HepG2 (cell line): Measurements from ENCODE around the gene ZDHHC21. TPM values are rescaled to one million over a fixed set of nuclear protein-coding genes. Genes with fewer than 3 reads are reported as not detected.

ENCODE experiments used
- ATAC-seq: fragments of 200-7000 bp; cut with Tn5 transposase; 3 replicates; pipeline ENCODE4 v1.9.1; 2020; ENCODE audit warnings: mild to moderate bottlenecking, moderate library complexity
- BruUV-seq: library from RNA; stranded (reverse); fragments of 400-500 nt; replicated peaks from 2 replicates; lab custom pipeline; 2021; lab: Mats Ljungman, UMichigan
- CTCF ChIA-PET: fragments of 300-600 bp; formaldehyde crosslinking; extraction: SDS; loops from one replicate; lab custom pipeline; 2021; ENCODE audit warnings: low total read pairs, inconsistent platforms, low intra/inter-chr PET ratio; lab: Yijun Ruan, JAX
- POLR2A ChIA-PET: fragments of 350-600 bp; sonication (Branson Sonifier 250); formaldehyde crosslinking; loops from one replicate; lab custom pipeline; 2020; ENCODE audit warnings: antibody characterized with exemption, inconsistent platforms; lab: Yijun Ruan, JAX
- DNase-seq: peaks from one replicate; pipeline ENCODE4 v3.0.0-alpha.2; 2015; ENCODE audit warnings: low spot score
- FAIRE-seq: peaks from 3 replicates; lab custom pipeline; 2011; peaks lifted over from hg19 to GRCh38; lab: Jason Lieb, UNC
- H2AFZ ChIP-seq: one replicate; pipeline ENCODE4 v1.6.1; 2011; ENCODE audit warnings: low read length, inconsistent platforms
- H3K27ac ChIP-seq: fragments of 300-600 bp; 3 replicates; pipeline ENCODE4 v1.8.0; 2011; ENCODE audit warnings: mixed run types, mild to moderate bottlenecking, mixed read lengths, low read length, inconsistent platforms; ENCODE audit not compliant: insufficient read depth; ENCODE audit errors: extremely low read length
- H3K27me3 ChIP-seq, 2 experiments: fragments of 200-600 bp in 1 of 2; 2 replicates in 1 of 2; 3 replicates in 1 of 2; pipeline versions ENCODE4 v1.6.0 to v1.8.0; 2011; ENCODE audit warnings: low read length in 2 of 2, mild to moderate bottlenecking in 2 of 2, moderate library complexity in 2 of 2, inconsistent platforms in 1 of 2; ENCODE audit not compliant: insufficient read depth in 2 of 2, control insufficient read depth in 1 of 2
- H3K36me3 ChIP-seq, 2 experiments: fragments of 200-600 bp in 1 of 2; replicated peaks in 1 of 2; 2 replicates in 1 of 2; 3 replicates in 1 of 2; pipeline versions ENCODE4 v1.5.1 to v1.8.0; 2011; ENCODE audit warnings: low read length in 2 of 2, inconsistent platforms in 1 of 2; ENCODE audit not compliant: insufficient read depth in 2 of 2, control insufficient read depth in 1 of 2
- H3K4me1 ChIP-seq: 2 replicates; pipeline ENCODE4 v1.5.1; 2012; ENCODE audit warnings: low read length, inconsistent platforms; ENCODE audit not compliant: insufficient read depth
- H3K4me2 ChIP-seq: 2 replicates; pipeline ENCODE4 v1.6.0; 2011; ENCODE audit warnings: low read depth, low read length, inconsistent platforms
- H3K4me3 ChIP-seq, 3 experiments: fragments of 200-600 bp in 1 of 3; sonication (generic), shearing (Covaris generic) in 1 of 3; replicated peaks in 1 of 3; 2 replicates each; pipeline ENCODE4 v1.5.1; 2011 to 2016; ENCODE audit warnings: low read length in 3 of 3, inconsistent platforms in 2 of 3, low read depth in 2 of 3, mild to moderate bottlenecking in 2 of 3, control low read depth in 1 of 3, mixed read lengths in 1 of 3; ENCODE audit not compliant: insufficient read depth in 1 of 3
- H3K79me2 ChIP-seq: one replicate; pipeline ENCODE4 v1.6.1; 2011; ENCODE audit warnings: low read length, inconsistent platforms; ENCODE audit not compliant: insufficient read depth
- H3K9ac ChIP-seq: 2 replicates; pipeline ENCODE4 v1.6.0; 2011; ENCODE audit warnings: mild to moderate bottlenecking, low read depth, low read length, inconsistent platforms; ENCODE audit not compliant: insufficient read depth
- H3K9me3 ChIP-seq: 2 replicates; pipeline ENCODE4 v1.5.1; 2012; ENCODE audit warnings: mild to moderate bottlenecking, low read length
- H4K20me1 ChIP-seq: 2 replicates; pipeline ENCODE4 v1.6.0; 2011; ENCODE audit warnings: inconsistent platforms, mild to moderate bottlenecking, low read length, moderate library complexity; ENCODE audit not compliant: insufficient read depth
- CEBPG ChIP-seq: IDR thresholded peaks from 2 replicates; pipeline ENCODE4 v1.6.1; 2016
- DNMT3B ChIP-seq: conservative IDR thresholded peaks from 2 replicates; pipeline ENCODE4 v1.6.1; 2016; ENCODE audit warnings: missing biosample characterization, control low read depth
- FOXC1 ChIP-seq: sonication (generic); formaldehyde crosslinking; IDR thresholded peaks from 2 replicates; pipeline ENCODE4 v1.8.0; 2022; ENCODE audit warnings: mild to moderate bottlenecking, missing genetic modification reagents, borderline replicate concordance
- GFI1 ChIP-seq: sonication (generic); formaldehyde crosslinking; IDR thresholded peaks from 2 replicates; pipeline ENCODE4 v1.5.0; 2020; ENCODE audit warnings: missing genetic modification reagents, mild to moderate bottlenecking, borderline replicate concordance
- NCOA1 ChIP-seq: sonication (generic); formaldehyde crosslinking; IDR thresholded peaks from 2 replicates; pipeline ENCODE4 v1.9.0; 2021; ENCODE audit warnings: missing genetic modification reagents
- POLR2AphosphoS5 ChIP-seq: IDR thresholded peaks from 2 replicates; pipeline ENCODE4 v1.6.1; 2012; ENCODE audit warnings: low read depth, low read length
- SCMH1 ChIP-seq: sonication (generic); formaldehyde crosslinking; IDR thresholded peaks from 2 replicates; pipeline ENCODE4 v1.9.0; 2021; ENCODE audit warnings: missing genetic modification reagents, mild to moderate bottlenecking, borderline replicate concordance
- SIX1 ChIP-seq: sonication (generic); formaldehyde crosslinking; IDR thresholded peaks from 2 replicates; pipeline ENCODE4 v1.4.0; 2020; ENCODE audit warnings: missing genetic modification reagents, borderline replicate concordance
- SRSF4 ChIP-seq: fragments of 200-400 bp; formaldehyde crosslinking; IDR thresholded peaks from one replicate; pipeline ENCODE4 v1.6.1; 2018; ENCODE audit warnings: mild to moderate bottlenecking, low read depth, low read length, moderate library complexity; ENCODE audit not compliant: poor library complexity, severe bottlenecking
- SYNCRIP ChIP-seq: fragments of 200-400 bp; formaldehyde crosslinking; IDR thresholded peaks from 2 replicates; pipeline ENCODE4 v1.6.1; 2018; ENCODE audit warnings: mild to moderate bottlenecking, low read depth, low read length; ENCODE audit not compliant: insufficient read depth
- ZBTB7B ChIP-seq: sonication (generic); formaldehyde crosslinking; IDR thresholded peaks from 2 replicates; pipeline ENCODE4 v1.4.0; 2020; ENCODE audit warnings: missing genetic modification reagents
- ZC3H4 ChIP-seq: sonication (generic); formaldehyde crosslinking; IDR thresholded peaks from 2 replicates; pipeline ENCODE4 v1.4.0; 2020; ENCODE audit warnings: missing genetic modification reagents, borderline replicate concordance
- ZNF101 ChIP-seq: sonication (generic); formaldehyde crosslinking; IDR thresholded peaks from 2 replicates; pipeline ENCODE4 v1.4.0; 2020; ENCODE audit warnings: mild to moderate bottlenecking, low read depth, missing genetic modification reagents, borderline replicate concordance
- ZNF570 ChIP-seq: sonication (generic); formaldehyde crosslinking; IDR thresholded peaks from 2 replicates; pipeline ENCODE4 v1.4.0; 2020; ENCODE audit warnings: mild to moderate bottlenecking, missing genetic modification reagents, borderline replicate concordance
- WGBS: methylation state at CpG from one replicate; pipeline ENCODE4 v1.1.6; 2017; ENCODE audit warnings: low lambda C conversion rate; 5-methylcytosine and 5-hydroxymethylcytosine counted together
- in situ Hi-C: cut with HindIII; loops from 2 replicates; pipeline ENCODE4 v1.10.0; 2017; ENCODE audit warnings: low pct_unique_long_range_greater_than_20kb; ENCODE audit not compliant: extremely low pct_ligation_motif_present
- intact Hi-C: fragments of 100-400 bp; cut with micrococcal nuclease; formaldehyde crosslinking; loops from one replicate; pipeline ENCODE4 v1.10.0; 2022; ENCODE audit not compliant: unreplicated experiment
- polyA plus RNA-seq, 8 experiments: library from polyadenylated mRNA; depleted of rRNA in 3 of 8; stranded (reverse) in 7 of 8; unstranded in 1 of 8; fragments of >200 nt; fragmentation: Illumina TruSeq in 4 of 8; extraction: Trizol in 4 of 8; gene quantifications; 2 replicates each; pipeline versions ENCODE4 v1.2.1 to v1.2.3, GENCODE V29; 2011 to 2016; ENCODE audit warnings: low read depth in 4 of 8, missing spikeins in 1 of 8, mixed read lengths in 1 of 8; ENCODE audit not compliant: insufficient read depth in 1 of 8
- total RNA-seq, 5 experiments: library from RNA; depleted of rRNA; stranded (reverse); fragments of >200 nt; fragmentation: Illumina TruSeq; extraction: Trizol; gene quantifications; 2 replicates each; pipeline ENCODE4 v1.2.3, GENCODE V29; 2016; ENCODE audit warnings: low read depth in 1 of 5
- TF ChIP-seq, protein P1 (sequence below): sonication (generic); formaldehyde crosslinking; conservative IDR thresholded peaks from 2 replicates; pipeline ENCODE4 v1.4.0; 2020; ENCODE audit warnings: mild to moderate bottlenecking, missing genetic modification reagents, moderate library complexity
- TF ChIP-seq, protein P2 (sequence below): sonication (generic); formaldehyde crosslinking; IDR thresholded peaks from 2 replicates; pipeline ENCODE4 v1.4.0; 2020; ENCODE audit warnings: missing genetic modification reagents
- TF ChIP-seq, protein P3 (sequence below): sonication (generic); formaldehyde crosslinking; IDR thresholded peaks from 2 replicates; pipeline ENCODE4 v1.4.0; 2020; ENCODE audit warnings: mild to moderate bottlenecking, missing genetic modification reagents

Gene ZDHHC21
- total and polyA plus RNA-seq, 2 of the 13 experiments (the other 11 are each of a cell fraction or from before 2014, with no cell fraction given): 2.4 to 3.7 TPM

DNA sequence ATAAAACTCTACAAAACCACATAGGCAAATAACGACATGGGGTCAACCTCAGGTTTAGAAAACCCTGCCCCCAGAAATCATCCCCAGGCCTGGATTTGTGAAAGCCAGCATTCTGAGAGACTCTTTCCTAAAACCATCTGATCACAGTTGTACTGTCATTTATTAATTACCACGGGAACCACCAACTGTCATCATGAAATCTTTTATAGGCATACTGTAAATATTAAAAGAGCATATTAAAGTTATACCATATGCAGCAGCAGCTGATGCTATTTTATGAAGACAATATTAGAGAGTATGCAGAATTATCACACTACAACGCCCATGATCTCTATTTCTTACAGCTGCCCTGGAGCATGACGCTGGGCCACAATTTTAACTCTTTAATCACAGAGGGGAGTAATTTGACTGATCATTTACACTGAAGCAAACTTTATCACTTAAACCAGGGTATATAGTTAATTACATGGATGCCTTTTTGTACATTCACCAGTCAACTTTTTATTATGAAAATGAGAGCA, 9.0 kb upstream of the ZDHHC21 start:
- CTCF ChIA-PET: no interaction called here
- H3K27ac ChIP-seq: no peak overlapping the region
- no peaks in the 10 kb centered on the region for H4K20me1 ChIP-seq
- no peak overlapping the region for H3K4me2 ChIP-seq
- no peaks in the 10 kb centered on the region for H3K36me3 ChIP-seq
- no peaks in the 10 kb centered on the region for H3K4me1 ChIP-seq
- ATAC-seq (no peak), FAIRE-seq (no peak), DNase-seq (no peak)
- BruUV-seq: no TSS peak
- no peak overlapping the region for H2AFZ ChIP-seq
- no peak overlapping the region for H3K9ac ChIP-seq
- H3K79me2 ChIP-seq: no peaks in the 10 kb centered on the region
- in situ Hi-C loops (no loop called here), intact Hi-C loops (no loop called here)
- 0% methylated on average over 4 of the region's 4 CpGs for WGBS
- POLR2A ChIA-PET: no interaction called here
- H3K4me3 ChIP-seq: no peak overlapping the region
- no peaks in the 10 kb centered on the region for H3K27me3 ChIP-seq
- peaks cover 20% of the 10 kb centered on the region; the same call in 1 of the 2 replicates for H3K9me3 ChIP-seq
- no peak for TF ChIP-seq FOXC1 (CRISPR knock-in tag)
- no peak for TF ChIP-seq GFI1 (CRISPR knock-in tag)
- no peak for TF ChIP-seq ZC3H4
- TF ChIP-seq, protein P1, sequence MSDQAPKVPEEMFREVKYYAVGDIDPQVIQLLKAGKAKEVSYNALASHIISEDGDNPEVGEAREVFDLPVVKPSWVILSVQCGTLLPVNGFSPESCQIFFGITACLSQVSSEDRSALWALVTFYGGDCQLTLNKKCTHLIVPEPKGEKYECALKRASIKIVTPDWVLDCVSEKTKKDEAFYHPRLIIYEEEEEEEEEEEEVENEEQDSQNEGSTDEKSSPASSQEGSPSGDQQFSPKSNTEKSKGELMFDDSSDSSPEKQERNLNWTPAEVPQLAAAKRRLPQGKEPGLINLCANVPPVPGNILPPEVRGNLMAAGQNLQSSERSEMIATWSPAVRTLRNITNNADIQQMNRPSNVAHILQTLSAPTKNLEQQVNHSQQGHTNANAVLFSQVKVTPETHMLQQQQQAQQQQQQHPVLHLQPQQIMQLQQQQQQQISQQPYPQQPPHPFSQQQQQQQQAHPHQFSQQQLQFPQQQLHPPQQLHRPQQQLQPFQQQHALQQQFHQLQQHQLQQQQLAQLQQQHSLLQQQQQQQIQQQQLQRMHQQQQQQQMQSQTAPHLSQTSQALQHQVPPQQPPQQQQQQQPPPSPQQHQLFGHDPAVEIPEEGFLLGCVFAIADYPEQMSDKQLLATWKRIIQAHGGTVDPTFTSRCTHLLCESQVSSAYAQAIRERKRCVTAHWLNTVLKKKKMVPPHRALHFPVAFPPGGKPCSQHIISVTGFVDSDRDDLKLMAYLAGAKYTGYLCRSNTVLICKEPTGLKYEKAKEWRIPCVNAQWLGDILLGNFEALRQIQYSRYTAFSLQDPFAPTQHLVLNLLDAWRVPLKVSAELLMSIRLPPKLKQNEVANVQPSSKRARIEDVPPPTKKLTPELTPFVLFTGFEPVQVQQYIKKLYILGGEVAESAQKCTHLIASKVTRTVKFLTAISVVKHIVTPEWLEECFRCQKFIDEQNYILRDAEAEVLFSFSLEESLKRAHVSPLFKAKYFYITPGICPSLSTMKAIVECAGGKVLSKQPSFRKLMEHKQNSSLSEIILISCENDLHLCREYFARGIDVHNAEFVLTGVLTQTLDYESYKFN (CRISPR knock-in tag): no peak
- TF ChIP-seq SYNCRIP: no peak
- TF ChIP-seq, protein P2, sequence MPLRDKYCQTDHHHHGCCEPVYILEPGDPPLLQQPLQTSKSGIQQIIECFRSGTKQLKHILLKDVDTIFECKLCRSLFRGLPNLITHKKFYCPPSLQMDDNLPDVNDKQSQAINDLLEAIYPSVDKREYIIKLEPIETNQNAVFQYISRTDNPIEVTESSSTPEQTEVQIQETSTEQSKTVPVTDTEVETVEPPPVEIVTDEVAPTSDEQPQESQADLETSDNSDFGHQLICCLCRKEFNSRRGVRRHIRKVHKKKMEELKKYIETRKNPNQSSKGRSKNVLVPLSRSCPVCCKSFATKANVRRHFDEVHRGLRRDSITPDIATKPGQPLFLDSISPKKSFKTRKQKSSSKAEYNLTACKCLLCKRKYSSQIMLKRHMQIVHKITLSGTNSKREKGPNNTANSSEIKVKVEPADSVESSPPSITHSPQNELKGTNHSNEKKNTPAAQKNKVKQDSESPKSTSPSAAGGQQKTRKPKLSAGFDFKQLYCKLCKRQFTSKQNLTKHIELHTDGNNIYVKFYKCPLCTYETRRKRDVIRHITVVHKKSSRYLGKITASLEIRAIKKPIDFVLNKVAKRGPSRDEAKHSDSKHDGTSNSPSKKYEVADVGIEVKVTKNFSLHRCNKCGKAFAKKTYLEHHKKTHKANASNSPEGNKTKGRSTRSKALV (CRISPR knock-in tag): no peak
- no peak for TF ChIP-seq POLR2AphosphoS5
- no peak for TF ChIP-seq ZBTB7B (CRISPR knock-in tag)
- no peak for TF ChIP-seq SIX1 (CRISPR knock-in tag)
- TF ChIP-seq, protein P3, sequence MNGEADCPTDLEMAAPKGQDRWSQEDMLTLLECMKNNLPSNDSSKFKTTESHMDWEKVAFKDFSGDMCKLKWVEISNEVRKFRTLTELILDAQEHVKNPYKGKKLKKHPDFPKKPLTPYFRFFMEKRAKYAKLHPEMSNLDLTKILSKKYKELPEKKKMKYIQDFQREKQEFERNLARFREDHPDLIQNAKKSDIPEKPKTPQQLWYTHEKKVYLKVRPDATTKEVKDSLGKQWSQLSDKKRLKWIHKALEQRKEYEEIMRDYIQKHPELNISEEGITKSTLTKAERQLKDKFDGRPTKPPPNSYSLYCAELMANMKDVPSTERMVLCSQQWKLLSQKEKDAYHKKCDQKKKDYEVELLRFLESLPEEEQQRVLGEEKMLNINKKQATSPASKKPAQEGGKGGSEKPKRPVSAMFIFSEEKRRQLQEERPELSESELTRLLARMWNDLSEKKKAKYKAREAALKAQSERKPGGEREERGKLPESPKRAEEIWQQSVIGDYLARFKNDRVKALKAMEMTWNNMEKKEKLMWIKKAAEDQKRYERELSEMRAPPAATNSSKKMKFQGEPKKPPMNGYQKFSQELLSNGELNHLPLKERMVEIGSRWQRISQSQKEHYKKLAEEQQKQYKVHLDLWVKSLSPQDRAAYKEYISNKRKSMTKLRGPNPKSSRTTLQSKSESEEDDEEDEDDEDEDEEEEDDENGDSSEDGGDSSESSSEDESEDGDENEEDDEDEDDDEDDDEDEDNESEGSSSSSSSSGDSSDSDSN (CRISPR knock-in tag): no peak
- TF ChIP-seq CEBPG: no peak
- no peak for TF ChIP-seq SRSF4
- no peak for TF ChIP-seq NCOA1 (CRISPR knock-in tag)
- no peak for TF ChIP-seq ZNF101 (CRISPR knock-in tag)
- no peak for TF ChIP-seq SCMH1 (CRISPR knock-in tag)
- TF ChIP-seq DNMT3B: no peak
- TF ChIP-seq ZNF570 (CRISPR knock-in tag): no peak
